Breast epithelium (tissue), 4 donors: Measurements from ENCODE around the gene SPRN. TPM values are rescaled to one million over a fixed set of nuclear protein-coding genes. Genes with fewer than 3 reads are reported as not detected.
A peak's percentile ranks its signal among the peaks of the same experiment; 100 is the strongest.

Experiments
- DNase-seq, 2 donors: peaks; one replicate each; pipeline ENCODE4 v3.0.0-alpha.2; 2019; ENCODE audit warnings: low spot score in 2 of 2
- H3K27ac ChIP-seq, 2 donors: fragments of 200-600 bp; sonication (generic) in 1 of 2; one replicate each; pipeline ENCODE4 v1.5.1; 2016 to 2019; ENCODE audit warnings: mild to moderate bottlenecking in 1 of 2
- H3K27me3 ChIP-seq, 2 donors: fragments of 200-600 bp; sonication (generic) in 1 of 2; one replicate each; pipeline versions ENCODE4 v1.5.1 to v1.6.0; 2017 to 2019; ENCODE audit warnings: control low read depth in 1 of 2, mild to moderate bottlenecking in 1 of 2
- H3K36me3 ChIP-seq: fragments of 200-600 bp; one replicate; pipeline ENCODE4 v1.5.1; 2019
- H3K4me1 ChIP-seq, 2 donors: fragments of 200-600 bp; sonication (generic); one replicate each; pipeline ENCODE4 v1.5.1; 2016 to 2019; ENCODE audit warnings: control low read depth in 1 of 2
- H3K4me3 ChIP-seq, 3 donors: fragments of 200-600 bp; sonication (generic); 1 replicate in 2 of 3; 2 replicates in 1 of 3; pipeline ENCODE4 v1.5.1; 2016 to 2019; ENCODE audit warnings: mild to moderate bottlenecking in 3 of 3, moderate library complexity in 2 of 3
- H3K9me3 ChIP-seq, 2 donors: fragments of 200-600 bp; sonication (generic) in 1 of 2; one replicate each; pipeline ENCODE4 v1.5.1; 2016 to 2019; ENCODE audit warnings: control low read depth in 1 of 2
- POLR2A ChIP-seq: fragments of 450-650 bp; IDR thresholded peaks from one replicate; pipeline ENCODE4 v1.6.1; 2016; ENCODE audit warnings: antibody characterized with exemption, mild to moderate bottlenecking, moderate library complexity
- POLR2AphosphoS5 ChIP-seq, 3 donors: sonication (generic); formaldehyde crosslinking; IDR thresholded peaks; one replicate each; pipeline ENCODE4 v1.6.1; 2017; ENCODE audit warnings: antibody characterized with exemption in 3 of 3
- intact Hi-C: fragments of 100-400 bp; cut with DNase I; formaldehyde crosslinking; loops from one replicate; pipeline ENCODE4 v1.15.1; 2023; ENCODE audit warnings: low total_unique reads
- total RNA-seq, 3 donors: library from RNA; depleted of rRNA; stranded (reverse); fragments of >200 nt; gene quantifications; one replicate each; pipeline ENCODE4 v1.1.0, GENCODE V29; 2016
- TF ChIP-seq, protein P1 (sequence below), 3 donors: fragments of 450-650 bp; IDR thresholded peaks; one replicate each; pipeline ENCODE4 v1.5.1; 2016 to 2017; ENCODE audit warnings: antibody characterized with exemption in 3 of 3, mild to moderate bottlenecking in 3 of 3, moderate library complexity in 3 of 3

The SPRN gene
- total RNA-seq, 3 donors from 2014 or later, result 0.33 TPM; not detected in 2

DNA sequence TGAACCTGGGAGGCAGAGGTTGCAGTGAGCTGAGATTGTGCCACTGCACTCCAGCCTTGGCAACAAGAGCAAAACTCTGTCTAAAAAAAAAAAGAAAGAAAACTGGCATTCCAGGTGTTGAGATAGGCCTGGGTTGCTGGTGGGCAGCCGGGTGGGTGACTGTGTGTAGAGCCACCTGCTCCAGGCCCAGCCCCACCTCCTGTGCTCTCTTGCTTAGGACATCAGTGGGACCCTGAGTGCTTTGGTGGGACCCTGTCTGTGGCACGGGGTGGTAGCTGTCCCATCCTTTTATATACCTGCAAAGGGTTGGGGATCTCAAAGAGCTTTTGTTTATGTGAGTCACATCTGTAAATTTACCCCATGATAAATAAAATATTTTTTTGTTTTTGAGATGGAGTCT is 39.2 kb downstream of the SPRN start:
- TF ChIP-seq, protein P1, sequence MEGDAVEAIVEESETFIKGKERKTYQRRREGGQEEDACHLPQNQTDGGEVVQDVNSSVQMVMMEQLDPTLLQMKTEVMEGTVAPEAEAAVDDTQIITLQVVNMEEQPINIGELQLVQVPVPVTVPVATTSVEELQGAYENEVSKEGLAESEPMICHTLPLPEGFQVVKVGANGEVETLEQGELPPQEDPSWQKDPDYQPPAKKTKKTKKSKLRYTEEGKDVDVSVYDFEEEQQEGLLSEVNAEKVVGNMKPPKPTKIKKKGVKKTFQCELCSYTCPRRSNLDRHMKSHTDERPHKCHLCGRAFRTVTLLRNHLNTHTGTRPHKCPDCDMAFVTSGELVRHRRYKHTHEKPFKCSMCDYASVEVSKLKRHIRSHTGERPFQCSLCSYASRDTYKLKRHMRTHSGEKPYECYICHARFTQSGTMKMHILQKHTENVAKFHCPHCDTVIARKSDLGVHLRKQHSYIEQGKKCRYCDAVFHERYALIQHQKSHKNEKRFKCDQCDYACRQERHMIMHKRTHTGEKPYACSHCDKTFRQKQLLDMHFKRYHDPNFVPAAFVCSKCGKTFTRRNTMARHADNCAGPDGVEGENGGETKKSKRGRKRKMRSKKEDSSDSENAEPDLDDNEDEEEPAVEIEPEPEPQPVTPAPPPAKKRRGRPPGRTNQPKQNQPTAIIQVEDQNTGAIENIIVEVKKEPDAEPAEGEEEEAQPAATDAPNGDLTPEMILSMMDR (IDR thresholded peaks at IDR 0.05), result no peak
- TF ChIP-seq POLR2A (no peak), POLR2AphosphoS5 (IDR thresholded peaks at IDR 0.05) (no peak)
- Histone ChIP-seq H3K9me3 (no peaks in the 10 kb centered on the region), H3K4me1 (no peaks in the 10 kb centered on the region), H3K36me3 (no peaks in the 10 kb centered on the region), H3K27ac (no peak overlapping the region), H3K27me3 (no peaks in the 10 kb centered on the region), H3K4me3 (no peak overlapping the region)
- intact Hi-C loops, result no loop called here
- DNase-seq, result no peak

GRCh38 chr10:133384071-133384470 is 40.4 kb downstream of the SPRN start:
- H3K4me1 ChIP-seq, result no peaks in the 10 kb centered on the region
- H3K9me3 ChIP-seq, result no peaks in the 10 kb centered on the region
- H3K4me3 ChIP-seq, result no peak overlapping the region
- DNase-seq, result no peak
- no peaks in the 10 kb centered on the region for H3K36me3 ChIP-seq
- intact Hi-C loops, result no loop called here
- TF ChIP-seq POLR2A (no peak), POLR2AphosphoS5 (IDR thresholded peaks at IDR 0.05) (no peak)
- TF ChIP-seq, protein P1 (IDR thresholded peaks at IDR 0.05), result no peak
- no peaks in the 10 kb centered on the region for H3K27me3 ChIP-seq
- no peak overlapping the region for H3K27ac ChIP-seq

DNA sequence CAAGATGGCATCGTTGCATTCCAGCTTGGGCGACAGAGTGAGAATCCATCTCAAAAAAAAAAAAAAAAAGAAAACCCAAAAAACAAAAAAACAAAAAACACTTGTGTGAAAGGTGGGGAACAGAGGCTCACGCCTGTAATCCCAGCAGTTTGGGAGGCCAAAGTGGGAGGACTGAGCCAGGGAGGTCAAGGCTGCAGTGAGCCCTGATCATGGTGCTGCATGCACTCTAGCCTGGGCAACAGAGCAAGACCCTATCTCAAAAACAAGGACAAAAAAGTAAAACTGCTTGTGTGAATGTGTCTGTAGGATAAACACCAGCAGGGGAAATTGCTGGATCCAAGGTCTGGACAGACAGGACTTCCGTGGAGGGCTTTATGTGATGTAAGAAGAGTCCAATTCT is 40.9 kb downstream of the SPRN start:
- no peaks in the 10 kb centered on the region for H3K9me3 ChIP-seq
- no peaks in the 10 kb centered on the region for H3K27me3 ChIP-seq
- no peak for DNase-seq
- H3K4me1 ChIP-seq, result no peaks in the 10 kb centered on the region
- intact Hi-C loops, result no loop called here
- TF ChIP-seq POLR2A (no peak), POLR2AphosphoS5 (IDR thresholded peaks at IDR 0.05) (no peak)
- TF ChIP-seq, protein P1 (IDR thresholded peaks at IDR 0.05), result no peak
- H3K4me3 ChIP-seq, result no peak overlapping the region
- no peak overlapping the region for H3K27ac ChIP-seq
- H3K36me3 ChIP-seq, result no peaks in the 10 kb centered on the region

DNA sequence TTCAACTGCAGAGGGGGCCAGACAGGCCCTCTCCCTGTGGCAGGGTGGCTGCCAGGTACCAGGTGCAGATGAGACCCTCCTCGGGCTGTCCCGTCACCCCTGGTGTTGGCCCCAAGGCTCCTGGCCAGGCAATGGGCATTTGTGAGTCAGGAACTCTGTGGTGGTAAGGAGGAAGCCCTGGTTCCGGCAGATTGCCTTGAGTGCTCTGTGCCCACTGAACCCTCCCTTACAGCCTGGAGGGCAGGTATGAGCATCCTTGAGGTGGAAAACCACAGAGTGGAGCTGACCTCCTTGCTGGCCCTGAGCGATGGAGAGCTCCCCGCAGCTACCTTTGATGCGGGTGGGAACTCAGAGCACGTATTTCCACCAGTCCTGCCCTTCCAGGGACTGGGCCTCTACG is 43.4 kb downstream of the SPRN start:
- TF ChIP-seq POLR2A (no peak), POLR2AphosphoS5 (IDR thresholded peaks at IDR 0.05) (no peak)
- TF ChIP-seq, protein P1 (IDR thresholded peaks at IDR 0.05), result no peak
- no peak overlapping the region for H3K4me3 ChIP-seq
- H3K4me1 ChIP-seq, result no peaks in the 10 kb centered on the region
- H3K27ac ChIP-seq, result no peak overlapping the region
- no peaks in the 10 kb centered on the region for H3K36me3 ChIP-seq
- no peak for DNase-seq
- intact Hi-C loops, result no loop called here
- no peaks in the 10 kb centered on the region for H3K9me3 ChIP-seq
- H3K27me3 ChIP-seq, result no peaks in the 10 kb centered on the region

GRCh38 chr10:133379801-133380666 is 44.4 kb downstream of the SPRN start:
- DNase-seq, result no peak
- TF ChIP-seq POLR2AphosphoS5 (IDR thresholded peaks at IDR 0.05) (no peak), POLR2A (no peak)
- TF ChIP-seq, protein P1 (IDR thresholded peaks at IDR 0.05), result no peak
- intact Hi-C loops, result loop anchor here (2.0 kb wide), 1 partner anchor 23 kb away; no protein-coding TSS in a partner anchor
- Histone ChIP-seq H3K27ac (peak overlapping the region; percentile 50 to 72), H3K9me3 (no peaks in the 10 kb centered on the region), H3K27me3 (no peaks in the 10 kb centered on the region), H3K4me1 (no peaks in the 10 kb centered on the region), H3K36me3 (no peaks in the 10 kb centered on the region), H3K4me3 (peak overlapping the region; percentile 76 to 90 (median 81))
